Neural cell (in vitro differentiated cells): Measurements from ENCODE around the gene IP6K1. TPM values are rescaled to one million over a fixed set of nuclear protein-coding genes. Genes with fewer than 3 reads are reported as not detected.
A peak's percentile ranks its signal among the peaks of the same experiment; 100 is the strongest.

Source experiments
- H2AFZ ChIP-seq: fragments of 200-600, 300-800 bp; sonication (generic), shearing (Covaris generic); 2 replicates; pipeline ENCODE4 v1.6.0; 2014; ENCODE audit warnings: low read depth, mild to moderate bottlenecking, antibody characterized with exemption, low read length, moderate library complexity
- H3F3A ChIP-seq: fragments of 200-600 bp; shearing (Covaris generic); 2 replicates; pipeline ENCODE4 v1.6.1; 2016; ENCODE audit warnings: mild to moderate bottlenecking, moderate library complexity, mixed read lengths, antibody characterized with exemption, low read length; ENCODE audit not compliant: insufficient read depth, poor library complexity, severe bottlenecking
- H3K27ac ChIP-seq: fragments of 200-600, 300-800 bp; sonication (generic), shearing (Covaris generic); 2 replicates; pipeline ENCODE4 v1.5.1; 2014; ENCODE audit warnings: mild to moderate bottlenecking, low read length, moderate library complexity
- H3K27me3 ChIP-seq: fragments of 300-800, 200-600 bp; sonication (generic), shearing (Covaris generic); 2 replicates; pipeline ENCODE4 v1.6.0; 2014; ENCODE audit warnings: mild to moderate bottlenecking, low read depth, low read length, moderate library complexity; ENCODE audit not compliant: insufficient read depth
- H3K36me3 ChIP-seq: fragments of 300-800, 200-600 bp; sonication (generic), shearing (Covaris generic); 2 replicates; pipeline ENCODE4 v1.5.1; 2014; ENCODE audit warnings: mild to moderate bottlenecking, antibody characterized with exemption, low read length, moderate library complexity; ENCODE audit not compliant: insufficient read depth
- H3K4me2 ChIP-seq: fragments of 300-800, 200-600 bp; sonication (generic), shearing (Covaris generic); 2 replicates; pipeline ENCODE4 v1.6.0; 2014; ENCODE audit warnings: mild to moderate bottlenecking, low read length
- H3K4me3 ChIP-seq: fragments of 300-800, 200-600 bp; sonication (generic), shearing (Covaris generic); 2 replicates; pipeline ENCODE4 v1.5.1; 2014; ENCODE audit warnings: mild to moderate bottlenecking, low read length, moderate library complexity
- H3K79me2 ChIP-seq: fragments of 200-600 bp; shearing (Covaris generic); replicated peaks from 2 replicates; pipeline ENCODE4 v1.6.0; 2014; ENCODE audit warnings: mild to moderate bottlenecking, low read length, moderate library complexity; ENCODE audit not compliant: insufficient read depth
- H3K9ac ChIP-seq: fragments of 300-800, 200-600 bp; sonication (generic), shearing (Covaris generic); 2 replicates; pipeline ENCODE4 v1.6.1; 2016; ENCODE audit warnings: mild to moderate bottlenecking, low read length, mixed read lengths
- H3K9me2 ChIP-seq: fragments of 200-600 bp; shearing (Covaris generic); 2 replicates; pipeline ENCODE4 v1.6.1; 2016; ENCODE audit warnings: mild to moderate bottlenecking, low read length, mixed read lengths; ENCODE audit not compliant: insufficient read depth
- H3K9me3 ChIP-seq: fragments of 200-600, 300-800 bp; sonication (generic), shearing (Covaris generic); 2 replicates; pipeline ENCODE4 v1.6.1; 2016; ENCODE audit warnings: mild to moderate bottlenecking, mixed run types, low read length, moderate library complexity, mixed read lengths
- H4K20me1 ChIP-seq: fragments of 200-600 bp; shearing (Covaris generic); 2 replicates; pipeline ENCODE4 v1.6.1; 2016; ENCODE audit warnings: mild to moderate bottlenecking, mixed run types; ENCODE audit not compliant: insufficient read depth
- EP300 ChIP-seq: fragments of 450-650 bp; conservative IDR thresholded peaks from 2 replicates; pipeline ENCODE4 v1.6.1; 2014; ENCODE audit warnings: antibody characterized with exemption, mild to moderate bottlenecking, moderate library complexity; ENCODE audit not compliant: poor library complexity, severe bottlenecking
- EZH2 ChIP-seq: fragments of 200-600, 300-800 bp; shearing (Covaris generic), sonication (generic); IDR thresholded peaks from 2 replicates; pipeline ENCODE4 v1.6.1; 2014; ENCODE audit warnings: antibody characterized with exemption, low read length, borderline replicate concordance, mild to moderate bottlenecking; ENCODE audit not compliant: insufficient read depth, poor library complexity, severe bottlenecking
- MXI1 ChIP-seq: fragments of 450-650 bp; conservative IDR thresholded peaks from 2 replicates; pipeline ENCODE4 v1.6.1; 2014; ENCODE audit warnings: antibody characterized with exemption, mild to moderate bottlenecking; ENCODE audit not compliant: poor library complexity, severe bottlenecking
- POLR2AphosphoS5 ChIP-seq: IDR thresholded peaks from 2 replicates; pipeline ENCODE4 v1.6.1; 2012
- RAD21 ChIP-seq: fragments of 450-650 bp; conservative IDR thresholded peaks from 2 replicates; pipeline ENCODE4 v1.6.1; 2014; ENCODE audit warnings: antibody characterized with exemption, mild to moderate bottlenecking, moderate library complexity
- SMC3 ChIP-seq: fragments of 450-650 bp; conservative IDR thresholded peaks from 2 replicates; pipeline ENCODE4 v1.6.1; 2014; ENCODE audit warnings: antibody characterized with exemption, mild to moderate bottlenecking, moderate library complexity; ENCODE audit not compliant: poor library complexity
- TAF1 ChIP-seq: IDR thresholded peaks from 2 replicates; pipeline ENCODE4 v1.6.1; 2012; ENCODE audit warnings: low read depth
- polyA minus RNA-seq: library from RNA; depleted of rRNA, polyadenylated mRNA; stranded (reverse); fragments of >200 nt; gene quantifications from 2 replicates; pipeline ENCODE4 v1.2.3, GENCODE V29; 2014
- polyA plus RNA-seq: library from polyadenylated mRNA; depleted of rRNA; stranded (reverse); fragments of >200 nt; gene quantifications from 2 replicates; pipeline ENCODE4 v1.2.3, GENCODE V29; 2014
- TF ChIP-seq, protein P1 (sequence below): fragments of 450-650 bp; IDR thresholded peaks from 2 replicates; pipeline ENCODE4 v1.5.1; 2014; ENCODE audit warnings: antibody characterized with exemption, mild to moderate bottlenecking, moderate library complexity; ENCODE audit not compliant: poor library complexity, severe bottlenecking
- TF ChIP-seq, protein P2 (sequence below): IDR thresholded peaks from 2 replicates; pipeline ENCODE4 v1.6.1; 2012; ENCODE audit warnings: borderline replicate concordance

Gene IP6K1
- 52.7 and 62.7 TPM in 2 replicates for polyA plus RNA-seq
- polyA minus RNA-seq = 112 and 123 TPM in 2 replicates

DNA sequence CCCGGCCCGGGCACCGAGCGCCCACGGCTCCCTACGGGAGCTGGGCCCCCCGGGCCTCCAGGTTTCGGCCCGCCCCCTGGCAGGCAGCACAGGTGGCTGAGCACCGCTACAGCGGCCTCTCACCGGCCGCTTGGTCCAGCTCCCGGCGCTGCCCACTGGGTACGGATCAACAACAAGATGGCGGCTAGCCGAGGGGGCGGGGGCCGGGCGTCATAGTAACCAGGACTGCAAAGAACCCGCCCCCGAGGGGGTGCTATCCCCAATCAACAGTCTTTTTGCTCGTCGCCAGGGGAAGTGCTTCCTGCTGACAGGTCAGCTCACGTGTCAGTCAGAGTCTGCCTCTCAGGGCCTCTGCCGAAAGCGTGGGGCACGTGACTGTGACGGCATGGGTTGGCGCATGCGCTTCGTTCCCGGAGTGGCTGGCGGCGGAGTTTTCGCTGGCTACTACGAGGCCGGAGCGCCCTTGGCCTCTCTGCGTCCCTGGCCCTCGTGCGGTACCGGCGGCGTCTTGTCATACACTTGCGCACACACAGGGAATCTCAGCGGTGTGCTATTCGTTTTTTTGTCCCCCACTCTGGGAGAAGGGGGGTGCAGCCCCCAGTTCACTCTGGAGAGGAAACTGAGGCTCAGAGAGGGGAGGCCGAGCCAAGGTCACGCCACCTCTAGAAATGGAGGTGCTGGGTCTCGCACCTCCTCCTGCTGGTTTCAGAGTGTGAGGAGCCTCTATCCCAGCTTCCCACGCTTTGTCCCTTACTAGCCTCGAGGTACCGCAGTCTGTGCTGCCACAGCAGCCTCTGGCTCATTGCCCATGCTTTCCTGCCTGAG is at the start of gene IP6K1:
IP6K1 (minus strand) TSS at position 186 of the 825 bp plus-strand sequence. CDS start 38,502 bp downstream, outside the sequence.
- Histone ChIP-seq H3F3A (no peaks in the 10 kb centered on the region), H3K4me2 (peak within 1 kb of the TSS; percentile 94), H3K79me2 (peaks cover 41% of the 10 kb centered on the region), H2AFZ (peak within 1 kb of the TSS; percentile 91), H3K4me3 (peak within 1 kb of the TSS; percentile 79), H3K27ac (peak within 1 kb of the TSS; percentile 92), H3K9me2 (no peaks in the 10 kb centered on the region), H3K36me3 (no peaks in the 10 kb centered on the region), H3K9ac (peak within 1 kb of the TSS; percentile 98), H3K9me3 (no peaks in the 10 kb centered on the region), H3K27me3 (no peaks in the 10 kb centered on the region), H4K20me1 (peaks cover 2% of the 10 kb centered on the region)
- TF ChIP-seq EZH2 (no peak), POLR2AphosphoS5 (peak; percentile 99), MXI1 (peak; percentile 63), TAF1 (peak; percentile 58), EP300 (no peak), RAD21 (no peak), SMC3 (no peak)
- TF ChIP-seq, protein P1, sequence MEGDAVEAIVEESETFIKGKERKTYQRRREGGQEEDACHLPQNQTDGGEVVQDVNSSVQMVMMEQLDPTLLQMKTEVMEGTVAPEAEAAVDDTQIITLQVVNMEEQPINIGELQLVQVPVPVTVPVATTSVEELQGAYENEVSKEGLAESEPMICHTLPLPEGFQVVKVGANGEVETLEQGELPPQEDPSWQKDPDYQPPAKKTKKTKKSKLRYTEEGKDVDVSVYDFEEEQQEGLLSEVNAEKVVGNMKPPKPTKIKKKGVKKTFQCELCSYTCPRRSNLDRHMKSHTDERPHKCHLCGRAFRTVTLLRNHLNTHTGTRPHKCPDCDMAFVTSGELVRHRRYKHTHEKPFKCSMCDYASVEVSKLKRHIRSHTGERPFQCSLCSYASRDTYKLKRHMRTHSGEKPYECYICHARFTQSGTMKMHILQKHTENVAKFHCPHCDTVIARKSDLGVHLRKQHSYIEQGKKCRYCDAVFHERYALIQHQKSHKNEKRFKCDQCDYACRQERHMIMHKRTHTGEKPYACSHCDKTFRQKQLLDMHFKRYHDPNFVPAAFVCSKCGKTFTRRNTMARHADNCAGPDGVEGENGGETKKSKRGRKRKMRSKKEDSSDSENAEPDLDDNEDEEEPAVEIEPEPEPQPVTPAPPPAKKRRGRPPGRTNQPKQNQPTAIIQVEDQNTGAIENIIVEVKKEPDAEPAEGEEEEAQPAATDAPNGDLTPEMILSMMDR = no peak
- TF ChIP-seq, protein P2, sequence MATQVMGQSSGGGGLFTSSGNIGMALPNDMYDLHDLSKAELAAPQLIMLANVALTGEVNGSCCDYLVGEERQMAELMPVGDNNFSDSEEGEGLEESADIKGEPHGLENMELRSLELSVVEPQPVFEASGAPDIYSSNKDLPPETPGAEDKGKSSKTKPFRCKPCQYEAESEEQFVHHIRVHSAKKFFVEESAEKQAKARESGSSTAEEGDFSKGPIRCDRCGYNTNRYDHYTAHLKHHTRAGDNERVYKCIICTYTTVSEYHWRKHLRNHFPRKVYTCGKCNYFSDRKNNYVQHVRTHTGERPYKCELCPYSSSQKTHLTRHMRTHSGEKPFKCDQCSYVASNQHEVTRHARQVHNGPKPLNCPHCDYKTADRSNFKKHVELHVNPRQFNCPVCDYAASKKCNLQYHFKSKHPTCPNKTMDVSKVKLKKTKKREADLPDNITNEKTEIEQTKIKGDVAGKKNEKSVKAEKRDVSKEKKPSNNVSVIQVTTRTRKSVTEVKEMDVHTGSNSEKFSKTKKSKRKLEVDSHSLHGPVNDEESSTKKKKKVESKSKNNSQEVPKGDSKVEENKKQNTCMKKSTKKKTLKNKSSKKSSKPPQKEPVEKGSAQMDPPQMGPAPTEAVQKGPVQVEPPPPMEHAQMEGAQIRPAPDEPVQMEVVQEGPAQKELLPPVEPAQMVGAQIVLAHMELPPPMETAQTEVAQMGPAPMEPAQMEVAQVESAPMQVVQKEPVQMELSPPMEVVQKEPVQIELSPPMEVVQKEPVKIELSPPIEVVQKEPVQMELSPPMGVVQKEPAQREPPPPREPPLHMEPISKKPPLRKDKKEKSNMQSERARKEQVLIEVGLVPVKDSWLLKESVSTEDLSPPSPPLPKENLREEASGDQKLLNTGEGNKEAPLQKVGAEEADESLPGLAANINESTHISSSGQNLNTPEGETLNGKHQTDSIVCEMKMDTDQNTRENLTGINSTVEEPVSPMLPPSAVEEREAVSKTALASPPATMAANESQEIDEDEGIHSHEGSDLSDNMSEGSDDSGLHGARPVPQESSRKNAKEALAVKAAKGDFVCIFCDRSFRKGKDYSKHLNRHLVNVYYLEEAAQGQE = peak; percentile 18

DNA sequence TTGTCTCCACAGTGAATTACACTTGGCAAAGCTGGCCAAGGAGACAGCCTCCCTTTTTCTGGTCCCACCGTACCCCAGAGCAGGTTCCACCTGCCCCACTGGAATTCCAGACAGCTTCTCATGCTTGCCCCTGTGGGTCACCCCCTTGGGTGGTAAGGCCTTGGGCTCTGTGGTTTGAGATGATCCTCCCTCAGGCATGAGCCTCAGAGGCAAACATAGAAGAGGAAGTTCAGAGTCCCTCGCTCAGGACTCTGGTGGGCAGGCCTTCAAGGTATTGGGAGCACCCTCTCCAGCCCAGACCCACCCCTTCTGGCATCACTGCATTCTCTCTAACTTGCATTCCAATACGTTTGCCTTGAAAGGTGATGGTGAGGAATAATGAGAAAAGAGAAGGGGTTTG is 45.0 kb upstream of the IP6K1 start:
- H2AFZ ChIP-seq = no peak overlapping the region
- H3K9me2 ChIP-seq = no peaks in the 10 kb centered on the region
- H3K27ac ChIP-seq = no peak overlapping the region
- no peaks in the 10 kb centered on the region for H3K9me3 ChIP-seq
- no peak overlapping the region for H3K4me2 ChIP-seq
- H3K36me3 ChIP-seq = no peaks in the 10 kb centered on the region
- H3K9ac ChIP-seq = no peak overlapping the region
- no peaks in the 10 kb centered on the region for H3K79me2 ChIP-seq
- H3F3A ChIP-seq = no peaks in the 10 kb centered on the region
- H3K27me3 ChIP-seq = no peaks in the 10 kb centered on the region
- TF ChIP-seq SMC3 = no peak
- TF ChIP-seq MXI1 = no peak
- no peak for TF ChIP-seq RAD21
- TF ChIP-seq TAF1 = no peak
- TF ChIP-seq, protein P2 = no peak
- TF ChIP-seq, protein P1 = no peak
- TF ChIP-seq EZH2 = no peak
- no peak for TF ChIP-seq EP300
- TF ChIP-seq POLR2AphosphoS5 = no peak
- no peak overlapping the region for H3K4me3 ChIP-seq
- no peaks in the 10 kb centered on the region for H4K20me1 ChIP-seq
